HEK293T (cell line): ENCODE measurements around the gene EIF5A.
A peak's percentile ranks its signal among the peaks of the same experiment; 100 is the strongest.

Experiments
- CTCF ChIA-PET: fragments of 350-600 bp; formaldehyde crosslinking; extraction: SDS; loops from one replicate; lab custom pipeline; 2021; ENCODE audit warnings: antibody characterized with exemption, inconsistent platforms; lab: Yijun Ruan, JAX
- POLR2A ChIA-PET: fragments of 350-600 bp; formaldehyde crosslinking; extraction: SDS; loops from one replicate; lab custom pipeline; 2020; ENCODE audit warnings: antibody characterized with exemption, inconsistent platforms; lab: Yijun Ruan, JAX
- DNase-seq: peaks from one replicate; pipeline ENCODE4 v3.0.0; 2012; ENCODE audit warnings: mixed read lengths; ENCODE audit errors: extremely low spot score
- ARNT ChIP-seq: fragments of 450-650 bp; IDR thresholded peaks from 2 replicates; pipeline ENCODE4 v1.6.1; 2017; ENCODE audit warnings: mild to moderate bottlenecking
- BHLHE40 ChIP-seq: fragments of 450-650 bp; IDR thresholded peaks from 2 replicates; pipeline ENCODE4 v1.6.1; 2016; ENCODE audit warnings: mild to moderate bottlenecking, moderate library complexity, borderline replicate concordance
- CTBP1 ChIP-seq: fragments of 450-650 bp; IDR thresholded peaks from 2 replicates; pipeline ENCODE4 v1.6.1; 2016; ENCODE audit warnings: borderline replicate concordance
- ELF4 ChIP-seq: fragments of 450-650 bp; IDR thresholded peaks from 2 replicates; pipeline ENCODE4 v1.6.1; 2017; ENCODE audit warnings: antibody characterized with exemption
- FOXA1 ChIP-seq: fragments of 450-650 bp; IDR thresholded peaks from 2 replicates; pipeline ENCODE4 v1.6.1; 2016; ENCODE audit warnings: mild to moderate bottlenecking
- FOXK2 ChIP-seq: fragments of 450-650 bp; IDR thresholded peaks from 2 replicates; pipeline ENCODE4 v1.6.1; 2016; ENCODE audit warnings: mild to moderate bottlenecking
- FOXM1 ChIP-seq: fragments of 450-650 bp; IDR thresholded peaks from 2 replicates; pipeline ENCODE4 v1.6.1; 2017; ENCODE audit warnings: mild to moderate bottlenecking, borderline replicate concordance
- HDGF ChIP-seq: fragments of 450-650 bp; IDR thresholded peaks from 2 replicates; pipeline ENCODE4 v1.6.1; 2017; ENCODE audit warnings: antibody characterized with exemption, borderline replicate concordance
- L3MBTL2 ChIP-seq: fragments of 450-650 bp; conservative IDR thresholded peaks from 2 replicates; pipeline ENCODE4 v1.6.1; 2016; ENCODE audit warnings: mild to moderate bottlenecking
- LEF1 ChIP-seq: fragments of 450-650 bp; IDR thresholded peaks from 2 replicates; pipeline ENCODE4 v1.6.1; 2017; ENCODE audit warnings: mild to moderate bottlenecking, borderline replicate concordance
- NFRKB ChIP-seq: fragments of 450-650 bp; IDR thresholded peaks from 2 replicates; pipeline ENCODE4 v1.6.1; 2016; ENCODE audit warnings: mild to moderate bottlenecking, moderate library complexity
- SP1 ChIP-seq: fragments of 450-650 bp; IDR thresholded peaks from 2 replicates; pipeline ENCODE4 v1.6.1; 2017
- SUZ12 ChIP-seq: fragments of 450-650 bp; IDR thresholded peaks from 2 replicates; pipeline ENCODE4 v1.6.1; 2016; ENCODE audit warnings: mild to moderate bottlenecking
- TARDBP ChIP-seq: fragments of 450-650 bp; IDR thresholded peaks from 2 replicates; pipeline ENCODE4 v1.6.1; 2016
- ZNF384 ChIP-seq: fragments of 450-650 bp; IDR thresholded peaks from 2 replicates; pipeline ENCODE4 v1.6.1; 2016
- TF ChIP-seq, protein P1 (sequence below): fragments of 450-650 bp; IDR thresholded peaks from 2 replicates; pipeline ENCODE4 v1.6.1; 2016

EIF5A gene

DNA sequence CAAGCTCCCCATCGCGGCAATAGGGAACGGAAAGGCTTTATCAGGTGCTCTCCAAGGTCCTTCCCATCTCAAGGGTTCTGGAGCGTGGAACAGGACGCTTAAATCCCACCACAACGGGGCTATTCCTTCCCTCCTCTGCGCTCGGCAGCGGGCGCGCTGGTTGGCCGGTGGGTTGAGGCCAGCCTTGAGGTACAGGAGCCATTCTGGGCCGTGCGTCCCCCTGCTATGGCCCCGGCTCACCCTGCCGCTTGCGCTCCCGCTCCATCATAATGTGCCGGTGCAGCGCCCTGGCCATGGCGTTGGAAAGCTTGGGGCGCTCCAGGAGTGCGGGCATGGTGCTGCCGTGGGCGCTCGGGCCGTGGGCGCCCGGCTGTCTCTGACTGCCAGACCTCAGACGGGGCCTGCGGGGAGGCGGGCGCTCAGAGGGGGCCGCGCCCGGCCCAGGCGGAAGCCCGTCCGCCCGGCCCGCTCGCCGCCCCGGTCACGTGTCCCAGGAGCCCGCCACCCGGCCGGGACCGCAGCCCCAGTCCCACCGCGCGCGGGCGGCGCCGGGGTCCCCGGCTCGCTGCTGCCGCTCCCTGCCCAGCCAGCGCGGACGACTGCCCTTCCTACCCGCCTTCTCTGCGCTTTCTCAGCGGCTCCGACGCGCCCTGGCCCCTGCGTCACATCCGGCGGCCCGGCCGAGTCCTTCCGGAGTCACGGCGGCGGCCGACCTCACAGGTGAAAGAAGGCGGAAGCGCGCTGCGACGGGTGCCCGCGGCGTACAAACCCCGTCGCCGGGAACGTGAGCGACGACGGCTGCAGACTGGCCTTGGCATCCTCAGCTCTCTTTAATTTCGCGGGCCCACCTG is 7.5 kb downstream of the EIF5A start, which contains the start of gene GPS2:
Gene GPS2 (minus strand): TSS at position 642 of the 851 bp plus-strand sequence. CDS start 308 bp downstream, at position 334.
- peak; percentile 83 for TF ChIP-seq ELF4
- TF ChIP-seq FOXA1: no peak
- TF ChIP-seq L3MBTL2: peak; percentile 68
- no peak for TF ChIP-seq SP1
- peak; percentile 80; the same call in 1 of the 2 replicates for TF ChIP-seq HDGF
- TF ChIP-seq ARNT: peak; percentile 50; the same call in 1 of the 2 replicates
- DNase-seq: peak; percentile 92
- ChIA-PET POLR2A (interaction anchor here (0.6 to 6.4 kb wide), 5 partner anchors 13 to 94 kb away, joined by 4 to 56 read pairs (median 7); partner anchors contain the start of genes NEURL4, SLC2A4 and TMEM256), CTCF (interaction anchor here (0.7 kb wide), 1 partner anchor 10 kb away, joined by 4 read pairs; no protein-coding TSS in a partner anchor)

DNA sequence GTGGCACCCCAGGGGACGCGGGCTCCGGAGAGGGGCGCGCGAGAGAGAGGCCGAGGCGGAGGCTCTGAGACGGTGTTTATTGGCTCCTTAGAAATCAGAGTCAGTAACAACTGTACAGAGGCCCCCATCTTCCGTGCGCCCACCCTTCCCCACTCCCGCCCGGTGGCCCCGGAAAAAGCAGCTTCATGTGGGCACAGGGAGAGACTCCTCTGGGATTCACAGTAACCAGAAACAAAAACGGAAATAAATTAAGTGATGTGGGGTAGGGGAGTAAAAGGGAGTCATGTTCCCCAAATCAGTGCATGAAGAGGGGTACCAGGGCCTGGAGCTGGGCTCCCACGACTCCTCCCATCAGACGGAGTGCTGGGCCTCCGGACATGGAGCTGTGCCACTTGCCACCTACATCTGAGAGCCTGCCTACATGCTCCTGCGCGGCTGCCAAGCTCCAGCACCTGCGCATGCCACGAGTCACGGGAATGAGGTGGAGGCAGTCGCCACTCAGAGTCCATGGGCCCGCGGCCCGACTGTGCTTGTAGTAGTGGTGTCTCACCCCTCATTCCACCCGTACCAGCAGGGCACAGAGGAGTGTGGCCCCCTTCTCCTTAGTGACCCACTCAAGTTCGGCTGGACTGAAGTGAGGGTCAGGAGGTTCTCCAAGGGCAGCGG is 8.3 kb downstream of the EIF5A start:
- ChIA-PET POLR2A (interaction anchor here (6.4 kb wide), 1 partner anchor 12 kb away, joined by 56 read pairs; the partner anchor contains the start of gene NEURL4), CTCF (interaction anchor here (0.7 kb wide), 1 partner anchor 9 kb away, joined by 4 read pairs; no protein-coding TSS in a partner anchor)
- TF ChIP-seq SP1: no peak
- TF ChIP-seq ARNT: no peak
- no peak for TF ChIP-seq L3MBTL2
- no peak for TF ChIP-seq FOXM1
- TF ChIP-seq NFRKB: no peak
- no peak for DNase-seq

DNA sequence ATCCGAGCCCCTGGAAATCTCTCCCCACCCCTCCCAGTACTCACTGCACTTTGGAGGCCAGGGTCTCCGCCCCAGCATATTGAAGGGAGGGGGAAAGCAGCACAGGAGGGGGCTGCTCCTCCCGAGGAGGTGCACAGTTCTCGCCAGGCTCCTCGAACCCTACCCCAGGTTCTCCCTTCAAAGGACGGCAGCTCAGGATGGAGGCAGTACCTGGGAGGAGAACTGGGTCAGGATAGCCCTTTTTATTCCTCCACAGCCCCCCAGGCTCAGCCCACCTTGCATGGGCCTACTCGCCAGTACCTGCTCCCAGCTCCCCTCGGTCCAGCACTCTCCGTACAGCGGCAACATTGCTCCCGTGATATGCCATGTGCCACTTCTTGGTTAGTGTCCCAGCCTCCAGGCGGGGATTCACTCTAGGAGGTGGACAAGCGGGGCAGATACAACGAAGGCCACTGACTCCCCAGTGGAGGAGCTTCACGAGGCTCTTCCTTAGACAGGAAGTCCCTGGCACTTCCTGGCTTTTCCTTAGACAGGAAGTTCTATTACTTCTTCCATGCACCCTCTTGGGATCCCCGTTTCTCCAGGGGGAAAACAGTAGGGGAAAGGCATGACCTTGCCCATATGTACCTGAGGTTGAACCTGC is 9.9 kb downstream of the EIF5A start:
- CTCF ChIA-PET: no interaction called here
- POLR2A ChIA-PET: interaction anchor here (6.4 kb wide), 1 partner anchor 11 kb away, joined by 56 read pairs; the partner anchor contains the start of gene NEURL4
- TF ChIP-seq NFRKB (no peak), FOXM1 (no peak)
- DNase-seq: no peak

DNA sequence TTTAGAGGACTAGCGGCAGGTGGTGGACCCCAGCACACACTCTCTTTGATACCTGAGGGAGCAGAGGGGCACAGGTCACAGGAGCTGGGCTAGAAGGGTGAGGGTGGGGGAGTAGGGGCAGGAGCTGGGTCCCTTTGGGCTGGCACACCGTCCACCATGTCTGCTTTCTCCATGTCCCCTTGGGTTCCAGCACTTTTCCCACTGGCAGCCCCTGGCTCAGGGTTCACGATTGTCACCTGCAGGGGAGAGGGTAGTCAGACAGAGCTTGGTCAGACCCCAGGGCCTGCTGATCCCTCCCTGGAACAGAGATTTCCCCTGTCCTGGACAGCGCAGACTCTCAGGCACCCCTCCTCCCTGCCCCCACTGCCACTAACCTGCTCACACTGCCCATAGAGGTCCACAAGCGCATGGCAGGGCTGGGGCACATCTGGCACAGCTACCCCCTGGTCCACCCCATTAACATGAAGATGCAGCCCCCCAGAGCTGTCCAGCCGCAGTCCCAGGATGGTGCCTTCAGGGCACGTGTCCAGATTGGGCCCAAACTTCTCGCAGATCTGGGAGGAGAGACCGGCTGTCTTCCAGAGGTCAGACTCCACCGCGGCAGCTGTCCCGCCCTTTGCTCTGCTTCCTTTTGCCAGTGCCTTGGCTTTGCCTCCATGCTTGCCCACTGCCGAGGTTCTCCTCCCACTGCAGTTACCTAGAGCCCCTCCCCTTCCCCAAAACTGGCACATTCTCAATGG is 10.9 kb downstream of the EIF5A start:
- POLR2A ChIA-PET: interaction anchor here (6.4 kb wide), 1 partner anchor 10 kb away, joined by 56 read pairs; the partner anchor contains the start of gene NEURL4

DNA sequence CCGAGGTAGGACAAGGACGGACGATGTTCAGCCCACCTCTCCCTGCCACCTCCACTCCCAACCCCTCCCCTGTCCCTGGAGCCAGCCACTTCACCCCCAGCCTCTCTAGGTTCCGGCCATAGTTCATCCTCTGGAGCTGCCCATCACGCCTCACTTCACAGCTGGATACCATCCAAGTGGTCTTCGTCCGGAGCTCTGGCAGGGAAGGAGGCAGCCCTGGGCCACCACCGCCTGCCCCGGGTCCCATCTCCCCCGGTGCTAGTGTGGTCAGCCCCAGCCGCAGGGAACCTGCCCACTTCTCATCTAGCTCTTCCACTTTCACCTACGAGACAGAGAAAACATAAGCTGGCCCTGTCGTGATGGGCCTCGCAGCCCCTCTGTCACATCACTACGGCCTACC is 14.0 kb downstream of the EIF5A start:
- ChIA-PET CTCF (no interaction called here), POLR2A (interaction anchor here (1.6 to 2.3 kb wide), 3 partner anchors 8 to 102 kb away, joined by 5 to 14 read pairs (median 5); partner anchors contain the start of genes ACADVL, DLG4 and NEURL4)
- TF ChIP-seq LEF1 (no peak), CTBP1 (no peak), SUZ12 (no peak), FOXM1 (no peak), ARNT (no peak), BHLHE40 (no peak), ZNF384 (no peak), NFRKB (no peak), FOXK2 (no peak), HDGF (no peak), L3MBTL2 (no peak)
- TF ChIP-seq, protein P1, sequence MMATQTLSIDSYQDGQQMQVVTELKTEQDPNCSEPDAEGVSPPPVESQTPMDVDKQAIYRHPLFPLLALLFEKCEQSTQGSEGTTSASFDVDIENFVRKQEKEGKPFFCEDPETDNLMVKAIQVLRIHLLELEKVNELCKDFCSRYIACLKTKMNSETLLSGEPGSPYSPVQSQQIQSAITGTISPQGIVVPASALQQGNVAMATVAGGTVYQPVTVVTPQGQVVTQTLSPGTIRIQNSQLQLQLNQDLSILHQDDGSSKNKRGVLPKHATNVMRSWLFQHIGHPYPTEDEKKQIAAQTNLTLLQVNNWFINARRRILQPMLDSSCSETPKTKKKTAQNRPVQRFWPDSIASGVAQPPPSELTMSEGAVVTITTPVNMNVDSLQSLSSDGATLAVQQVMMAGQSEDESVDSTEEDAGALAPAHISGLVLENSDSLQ: no peak
- DNase-seq: no peak

More for the DNA sequence above, 10.9 kb downstream of the EIF5A start:
- CTCF ChIA-PET: interaction anchor here (0.5 kb wide), 1 partner anchor 376 kb away, joined by 3 read pairs; no protein-coding TSS in a partner anchor
- TF ChIP-seq TARDBP (no peak), NFRKB (no peak), L3MBTL2 (no peak), SUZ12 (no peak), ZNF384 (no peak), HDGF (no peak)
- TF ChIP-seq, protein P1: no peak
- DNase-seq: no peak

DNA sequence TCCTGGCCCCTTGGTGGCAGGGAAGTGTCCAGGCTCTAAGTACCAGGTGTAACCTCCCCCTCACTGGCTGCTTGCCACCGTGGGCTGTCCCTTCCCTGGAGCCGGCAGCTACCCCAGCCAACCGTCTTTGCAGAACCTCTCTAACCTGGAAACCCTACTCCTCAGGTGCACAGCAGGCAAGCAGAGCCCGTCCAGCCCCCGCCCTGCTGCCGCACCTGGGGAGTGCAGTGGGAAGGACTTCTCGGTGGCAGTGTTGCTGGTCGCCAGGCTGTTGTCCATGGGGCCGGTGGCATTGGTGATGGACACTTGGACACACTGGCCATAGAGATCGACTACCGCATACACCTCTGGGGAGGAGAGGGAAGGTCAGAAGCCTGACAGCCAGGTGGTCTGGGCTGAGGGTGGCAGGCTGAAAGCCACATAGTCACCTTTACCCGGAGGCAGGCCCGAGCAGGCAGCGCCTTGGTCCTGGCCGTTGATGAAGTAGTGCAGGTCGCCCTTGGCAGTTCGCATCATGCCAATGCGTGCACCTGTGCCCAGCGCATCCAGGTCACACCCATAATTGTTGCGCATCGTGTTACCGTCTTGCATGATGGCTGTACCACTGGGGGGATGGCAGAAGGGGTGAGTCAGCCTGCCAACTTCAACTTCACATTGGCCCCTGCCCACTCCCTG is 15.2 kb downstream of the EIF5A start:
- POLR2A ChIA-PET: no interaction called here
- CTCF ChIA-PET: no interaction called here
- DNase-seq: no peak
- TF ChIP-seq HDGF (no peak), FOXM1 (no peak), BHLHE40 (no peak), L3MBTL2 (no peak), SP1 (no peak), FOXK2 (no peak), CTBP1 (no peak), FOXA1 (no peak), ELF4 (no peak), NFRKB (no peak), ARNT (no peak), LEF1 (no peak), TARDBP (no peak)
- TF ChIP-seq, protein P1: no peak
